Fibroblast of pulmonary artery (primary cell): ENCODE data around the gene NEDD4L.

ENCODE experiments used
- DNase-seq: peaks from one replicate; pipeline ENCODE4 v3.0.0-alpha.2; 2010; ENCODE audit warnings: low read depth
- H3K4me3 ChIP-seq: replicated peaks from 2 replicates; pipeline ENCODE4 v1.5.1; 2011; ENCODE audit warnings: low read depth, mild to moderate bottlenecking, control low read depth, low read length, moderate library complexity
- CTCF ChIP-seq: IDR thresholded peaks from 2 replicates; pipeline ENCODE4 v1.5.1; 2011; ENCODE audit warnings: mild to moderate bottlenecking, control low read depth, low read length, inconsistent platforms; ENCODE audit errors: missing control alignments

Gene NEDD4L

GRCh38 chr18:58347135-58347534 lies 303.1 kb downstream of the NEDD4L start:
- TF ChIP-seq CTCF = no peak
- no peak overlapping the region for H3K4me3 ChIP-seq
- DNase-seq = no peak

- TF ChIP-seq CTCF = no peak
- no peak overlapping the region for H3K4me3 ChIP-seq
- DNase-seq = peak; percentile 20
These were observed 304.5 kb downstream of the NEDD4L start for GRCh38 chr18:58348517-58348916.

- no peak for DNase-seq
- no peak overlapping the region for H3K4me3 ChIP-seq
- TF ChIP-seq CTCF = no peak
These were observed 304.9 kb downstream of the NEDD4L start for GRCh38 chr18:58348951-58349350.

GRCh38 chr18:58349650-58350049 lies 305.6 kb downstream of the NEDD4L start:
- TF ChIP-seq CTCF = no peak
- no peak for DNase-seq
- H3K4me3 ChIP-seq = no peak overlapping the region

- no peak for DNase-seq
- TF ChIP-seq CTCF = no peak
- H3K4me3 ChIP-seq = no peak overlapping the region
These were observed 306.5 kb downstream of the NEDD4L start for GRCh38 chr18:58350526-58350925.

GRCh38 chr18:58351776-58352175 lies 307.8 kb downstream of the NEDD4L start:
- no peak for DNase-seq
- no peak for TF ChIP-seq CTCF

GRCh38 chr18:58353581-58353980 lies 309.6 kb downstream of the NEDD4L start:
- no peak for TF ChIP-seq CTCF

More at GRCh38 chr18:58351776-58352175, 307.8 kb downstream of the NEDD4L start:
- no peak overlapping the region for H3K4me3 ChIP-seq

More at GRCh38 chr18:58353581-58353980, 309.6 kb downstream of the NEDD4L start:
- DNase-seq = no peak
- no peak overlapping the region for H3K4me3 ChIP-seq
